Measurements from ENCODE around the gene DENND1B. TPM values are rescaled to one million over a fixed set of nuclear protein-coding genes. Genes with fewer than 3 reads are reported as not detected.

Gene DENND1B
- polyA plus RNA-seq, 1 donor (not counting 4 experiments of a cell fraction or from before 2014, with no cell fraction given): 7.6 TPM

DNA sequence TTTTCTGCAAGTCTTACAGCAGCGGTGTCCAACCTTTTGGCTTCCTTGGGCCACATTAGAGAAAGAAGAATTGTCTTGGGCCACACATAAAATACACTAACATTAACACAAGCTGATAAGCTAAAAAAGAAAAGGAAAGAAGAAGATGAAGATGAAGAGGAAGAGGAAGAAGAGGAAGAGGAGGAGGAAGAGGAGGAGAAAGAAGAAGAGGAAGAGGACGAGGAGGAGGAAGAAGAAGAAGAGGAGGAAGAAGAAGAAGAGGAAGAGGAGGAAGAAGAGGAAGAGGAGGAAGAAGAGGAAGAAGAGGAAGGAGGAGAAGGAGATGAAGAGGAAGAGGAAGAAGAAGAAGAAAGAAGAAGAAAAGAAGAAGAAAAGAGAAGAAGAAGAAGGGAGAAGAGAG lies 230.7 kb downstream of the DENND1B start:
- no peaks in the 10 kb centered on the region for H3K9me3 ChIP-seq (ENCODE audit: control insufficient read depth, low read depth, low read length)
- no peak overlapping the region for H2AFZ ChIP-seq (ENCODE audit: control insufficient read depth, low read length)
- H3K27ac ChIP-seq (ENCODE audit: control insufficient read depth, insufficient read depth, low read length): no peak overlapping the region
- H3K4me2 ChIP-seq (ENCODE audit: control insufficient read depth, extremely low read depth, insufficient read depth, low read depth, low read length): no peak overlapping the region
- no peak overlapping the region for H3K4me3 ChIP-seq (ENCODE audit: control insufficient read depth in 2 of 3, extremely low read depth in 1 of 3, insufficient read depth in 2 of 3, low read depth in 1 of 3, low read length in 3 of 3)
- H3K9ac ChIP-seq (ENCODE audit: control insufficient read depth, extremely low read depth, insufficient read depth, low read length): no peak overlapping the region
- no peaks in the 10 kb centered on the region for H3K9me1 ChIP-seq (ENCODE audit: control insufficient read depth, extremely low read depth, insufficient read depth, low read length)
- H3K27me3 ChIP-seq (ENCODE audit: control insufficient read depth, extremely low read depth, insufficient read depth, low read length): no peaks in the 10 kb centered on the region
- dilution Hi-C loops (cut with MboI; ENCODE audit: extremely low pct_ligation_motif_present, low sequenced_read_pairs): no loop called here
- FAIRE-seq (no peak), DNase-seq (ENCODE audit: low read depth, low spot score) (no peak)
- no peak for TF ChIP-seq EZH2 (IDR thresholded peaks at IDR 0.05; ENCODE audit: low read length)
- TF ChIP-seq, protein P1, sequence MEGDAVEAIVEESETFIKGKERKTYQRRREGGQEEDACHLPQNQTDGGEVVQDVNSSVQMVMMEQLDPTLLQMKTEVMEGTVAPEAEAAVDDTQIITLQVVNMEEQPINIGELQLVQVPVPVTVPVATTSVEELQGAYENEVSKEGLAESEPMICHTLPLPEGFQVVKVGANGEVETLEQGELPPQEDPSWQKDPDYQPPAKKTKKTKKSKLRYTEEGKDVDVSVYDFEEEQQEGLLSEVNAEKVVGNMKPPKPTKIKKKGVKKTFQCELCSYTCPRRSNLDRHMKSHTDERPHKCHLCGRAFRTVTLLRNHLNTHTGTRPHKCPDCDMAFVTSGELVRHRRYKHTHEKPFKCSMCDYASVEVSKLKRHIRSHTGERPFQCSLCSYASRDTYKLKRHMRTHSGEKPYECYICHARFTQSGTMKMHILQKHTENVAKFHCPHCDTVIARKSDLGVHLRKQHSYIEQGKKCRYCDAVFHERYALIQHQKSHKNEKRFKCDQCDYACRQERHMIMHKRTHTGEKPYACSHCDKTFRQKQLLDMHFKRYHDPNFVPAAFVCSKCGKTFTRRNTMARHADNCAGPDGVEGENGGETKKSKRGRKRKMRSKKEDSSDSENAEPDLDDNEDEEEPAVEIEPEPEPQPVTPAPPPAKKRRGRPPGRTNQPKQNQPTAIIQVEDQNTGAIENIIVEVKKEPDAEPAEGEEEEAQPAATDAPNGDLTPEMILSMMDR (optimal IDR thresholded peaks at IDR 0.05 in 1 of 3, IDR thresholded peaks at IDR 0.05 in 1 of 3, conservative IDR thresholded peaks at IDR 0.05 in 1 of 3; ENCODE audit: extremely low read depth in 1 of 3, insufficient read depth in 2 of 3, low read length in 3 of 3): no peak
- no peaks in the 10 kb centered on the region for H3K79me2 ChIP-seq (ENCODE audit: control insufficient read depth, insufficient read depth, low read length)
- no peaks in the 10 kb centered on the region for H4K20me1 ChIP-seq (ENCODE audit: control insufficient read depth, extremely low read depth, insufficient read depth, low read length)
- no peaks in the 10 kb centered on the region for H3K36me3 ChIP-seq (ENCODE audit: control insufficient read depth in 2 of 2, extremely low read depth in 1 of 2, insufficient read depth in 2 of 2, low read length in 2 of 2)
- H3K4me1 ChIP-seq (ENCODE audit: control insufficient read depth, extremely low read depth, insufficient read depth, low read length): no peaks in the 10 kb centered on the region

DNA sequence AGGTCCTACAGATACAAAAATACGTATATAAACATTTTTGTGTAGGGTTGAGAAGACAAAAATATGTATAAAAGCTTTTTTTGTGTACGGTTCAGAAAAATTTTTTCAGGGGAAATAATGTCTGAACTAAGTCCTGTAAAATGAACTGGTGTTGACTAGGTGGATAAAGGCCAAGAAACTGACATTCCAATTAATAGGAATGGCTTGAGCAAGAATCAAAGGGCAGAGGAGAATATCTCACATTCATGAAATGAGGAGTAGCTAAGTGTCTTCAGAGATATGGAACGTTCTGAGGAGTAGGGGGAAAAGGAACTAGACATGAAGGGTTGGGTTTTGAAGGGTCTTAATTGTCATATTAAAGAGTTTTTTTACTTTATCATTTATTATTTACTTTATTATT lies 231.2 kb downstream of the DENND1B start:
- Histone ChIP-seq H4K20me1 (ENCODE audit: control insufficient read depth, extremely low read depth, insufficient read depth, low read length) (no peaks in the 10 kb centered on the region), H3K4me2 (ENCODE audit: control insufficient read depth, extremely low read depth, insufficient read depth, low read depth, low read length) (no peak overlapping the region), H3K36me3 (ENCODE audit: control insufficient read depth in 2 of 2, extremely low read depth in 1 of 2, insufficient read depth in 2 of 2, low read length in 2 of 2) (no peaks in the 10 kb centered on the region), H3K9me3 (ENCODE audit: control insufficient read depth, low read depth, low read length) (no peaks in the 10 kb centered on the region), H3K4me1 (ENCODE audit: control insufficient read depth, extremely low read depth, insufficient read depth, low read length) (no peaks in the 10 kb centered on the region), H2AFZ (ENCODE audit: control insufficient read depth, low read length) (no peak overlapping the region), H3K4me3 (ENCODE audit: control insufficient read depth in 2 of 3, extremely low read depth in 1 of 3, insufficient read depth in 2 of 3, low read depth in 1 of 3, low read length in 3 of 3) (no peak overlapping the region), H3K79me2 (ENCODE audit: control insufficient read depth, insufficient read depth, low read length) (no peaks in the 10 kb centered on the region), H3K9me1 (ENCODE audit: control insufficient read depth, extremely low read depth, insufficient read depth, low read length) (no peaks in the 10 kb centered on the region), H3K27ac (ENCODE audit: control insufficient read depth, insufficient read depth, low read length) (no peak overlapping the region), H3K9ac (ENCODE audit: control insufficient read depth, extremely low read depth, insufficient read depth, low read length) (no peak overlapping the region), H3K27me3 (ENCODE audit: control insufficient read depth, extremely low read depth, insufficient read depth, low read length) (no peaks in the 10 kb centered on the region)
- no peak for DNase-seq (ENCODE audit: low read depth, low spot score)
- TF ChIP-seq EZH2 (IDR thresholded peaks at IDR 0.05; ENCODE audit: low read length): no peak
- dilution Hi-C loops (cut with MboI; ENCODE audit: extremely low pct_ligation_motif_present, low sequenced_read_pairs): no loop called here
- FAIRE-seq: no peak

DNA sequence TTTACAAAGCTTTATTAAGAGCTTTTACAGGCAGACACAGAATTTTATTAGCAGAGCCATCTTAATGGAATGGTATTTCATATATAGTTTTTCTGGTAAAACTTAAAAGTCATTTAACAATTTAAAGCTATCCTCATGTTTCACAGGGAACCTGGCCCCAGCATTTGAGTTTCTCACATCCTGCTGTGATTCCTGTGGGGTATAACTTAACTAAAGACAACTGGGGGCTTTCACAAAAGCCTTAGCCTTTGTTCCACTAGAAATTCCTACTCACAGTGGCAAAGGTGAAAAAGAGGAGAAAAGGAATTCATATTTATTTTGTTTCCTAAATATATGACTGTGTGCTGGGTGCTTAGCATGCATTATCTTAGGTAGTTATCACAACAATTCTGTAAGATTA lies 233.9 kb downstream of the DENND1B start:
- no peak overlapping the region for H3K9ac ChIP-seq (ENCODE audit: control insufficient read depth, extremely low read depth, insufficient read depth, low read length)
- H3K27ac ChIP-seq (ENCODE audit: control insufficient read depth, insufficient read depth, low read length): no peak overlapping the region
- no peaks in the 10 kb centered on the region for H3K9me3 ChIP-seq (ENCODE audit: control insufficient read depth, low read depth, low read length)
- no peaks in the 10 kb centered on the region for H3K36me3 ChIP-seq (ENCODE audit: control insufficient read depth in 2 of 2, extremely low read depth in 1 of 2, insufficient read depth in 2 of 2, low read length in 2 of 2)
- H3K27me3 ChIP-seq (ENCODE audit: control insufficient read depth, extremely low read depth, insufficient read depth, low read length): no peaks in the 10 kb centered on the region
- H3K9me1 ChIP-seq (ENCODE audit: control insufficient read depth, extremely low read depth, insufficient read depth, low read length): no peaks in the 10 kb centered on the region
- H2AFZ ChIP-seq (ENCODE audit: control insufficient read depth, low read length): no peak overlapping the region
- H4K20me1 ChIP-seq (ENCODE audit: control insufficient read depth, extremely low read depth, insufficient read depth, low read length): no peaks in the 10 kb centered on the region
- no peaks in the 10 kb centered on the region for H3K4me1 ChIP-seq (ENCODE audit: control insufficient read depth, extremely low read depth, insufficient read depth, low read length)
- no peak for TF ChIP-seq EZH2 (IDR thresholded peaks at IDR 0.05; ENCODE audit: low read length)
- TF ChIP-seq, protein P1 (optimal IDR thresholded peaks at IDR 0.05 in 1 of 3, IDR thresholded peaks at IDR 0.05 in 1 of 3, conservative IDR thresholded peaks at IDR 0.05 in 1 of 3; ENCODE audit: extremely low read depth in 1 of 3, insufficient read depth in 2 of 3, low read length in 3 of 3): no peak
- H3K4me3 ChIP-seq (ENCODE audit: control insufficient read depth in 2 of 3, extremely low read depth in 1 of 3, insufficient read depth in 2 of 3, low read depth in 1 of 3, low read length in 3 of 3): no peak overlapping the region
- H3K4me2 ChIP-seq (ENCODE audit: control insufficient read depth, extremely low read depth, insufficient read depth, low read depth, low read length): no peak overlapping the region
- dilution Hi-C loops (cut with MboI; ENCODE audit: extremely low pct_ligation_motif_present, low sequenced_read_pairs): no loop called here
- DNase-seq (ENCODE audit: low read depth, low spot score): no peak
- FAIRE-seq: no peak
- no peaks in the 10 kb centered on the region for H3K79me2 ChIP-seq (ENCODE audit: control insufficient read depth, insufficient read depth, low read length)
